Measurements from ENCODE around the gene AGO3. TPM values are rescaled to one million over a fixed set of nuclear protein-coding genes. Genes with fewer than 3 reads are reported as not detected.

Gene AGO3
- total RNA-seq, 2 experiments from 2014 or later, result 25.1 to 28.2 TPM

DNA sequence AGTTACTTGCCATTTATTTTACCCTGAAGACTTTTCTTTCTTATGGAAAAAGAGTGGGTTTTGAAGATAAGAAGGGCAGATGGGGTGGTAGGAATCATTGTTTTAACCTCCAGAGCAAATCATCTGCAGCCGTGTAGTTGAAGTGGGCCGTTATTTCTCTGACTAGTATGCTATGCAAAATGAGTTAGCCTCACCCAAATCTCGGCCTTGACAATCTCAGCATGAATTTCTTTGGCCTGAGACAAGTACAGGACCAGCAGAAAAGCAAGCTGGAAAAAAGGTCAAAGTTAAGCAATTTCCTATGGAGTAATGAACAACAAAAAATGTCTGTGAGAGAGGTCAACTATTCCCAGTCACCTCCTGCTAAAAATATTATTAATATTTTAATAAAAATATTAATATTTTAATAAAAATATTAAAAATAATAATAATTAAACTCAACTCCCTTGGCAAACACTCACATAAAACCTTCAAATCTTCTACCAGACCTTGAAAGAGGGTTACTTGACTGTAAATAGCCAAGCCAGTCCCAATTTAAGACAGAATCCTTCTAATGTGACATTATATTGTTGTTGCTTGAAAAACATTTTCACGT, 146.2 kb downstream of the AGO3 start:
- no peak for DNase-seq
- Mint-ChIP-seq H3K4me1 (ENCODE audit: low read depth) (peaks cover 3% of the 10 kb centered on the region), H3K27ac (no peak overlapping the region), H3K27me3 (ENCODE audit: low read depth) (peaks cover 5% of the 10 kb centered on the region), H3K9me3 (no peaks in the 10 kb centered on the region), H3K4me3 (no peak overlapping the region), H3K36me3 (ENCODE audit: low read depth) (no peaks in the 10 kb centered on the region)
- CTCF ChIA-PET, result no interaction called here
- intact Hi-C loops (cut with micrococcal nuclease), result no loop called here

DNA sequence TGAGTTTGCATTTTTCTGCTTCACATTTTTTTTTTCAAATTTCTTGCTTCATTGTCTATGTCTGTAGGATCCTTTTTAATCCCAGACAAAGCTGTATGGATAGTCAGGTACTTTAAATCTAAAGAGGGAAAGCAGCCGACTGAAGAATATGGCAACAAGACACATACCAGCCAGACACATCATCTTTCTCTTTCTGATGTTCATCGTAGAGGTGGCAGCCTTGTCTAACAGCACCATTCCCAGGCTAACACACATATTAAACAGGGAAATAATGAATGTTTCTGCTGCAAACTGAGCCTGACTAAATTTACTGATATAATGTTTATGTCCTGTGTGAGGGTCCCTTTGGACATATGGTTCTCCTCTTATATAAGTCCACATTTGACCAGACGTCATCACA, 149.3 kb downstream of the AGO3 start:
- peaks cover 26% of the 10 kb centered on the region for H3K27me3 Mint-ChIP-seq (ENCODE audit: low read depth)
- H3K9me3 Mint-ChIP-seq, result no peaks in the 10 kb centered on the region
- no peak overlapping the region for H3K4me3 Mint-ChIP-seq
- no peak overlapping the region for H3K27ac Mint-ChIP-seq
- intact Hi-C loops (cut with micrococcal nuclease), result no loop called here
- CTCF ChIA-PET, result no interaction called here
- no peak for DNase-seq
- H3K4me1 Mint-ChIP-seq (ENCODE audit: low read depth), result peaks cover 3% of the 10 kb centered on the region
- no peaks in the 10 kb centered on the region for H3K36me3 Mint-ChIP-seq (ENCODE audit: low read depth)

GRCh38 chr1:36080801-36081200, 149.9 kb downstream of the AGO3 start:
- H3K27me3 Mint-ChIP-seq (ENCODE audit: low read depth), result peaks cover 28% of the 10 kb centered on the region
- no peaks in the 10 kb centered on the region for H3K36me3 Mint-ChIP-seq (ENCODE audit: low read depth)
- no peak overlapping the region for H3K27ac Mint-ChIP-seq
- no peak overlapping the region for H3K4me3 Mint-ChIP-seq
- no peaks in the 10 kb centered on the region for H3K9me3 Mint-ChIP-seq
- intact Hi-C loops (cut with micrococcal nuclease), result no loop called here
- no peak for DNase-seq
- peaks cover 3% of the 10 kb centered on the region for H3K4me1 Mint-ChIP-seq (ENCODE audit: low read depth)
- CTCF ChIA-PET, result no interaction called here

- Mint-ChIP-seq H3K9me3 (no peaks in the 10 kb centered on the region), H3K4me1 (ENCODE audit: low read depth) (peaks cover 3% of the 10 kb centered on the region), H3K36me3 (ENCODE audit: low read depth) (no peaks in the 10 kb centered on the region), H3K27ac (no peak overlapping the region), H3K4me3 (no peak overlapping the region), H3K27me3 (ENCODE audit: low read depth) (peaks cover 37% of the 10 kb centered on the region)
- DNase-seq, result no peak
- CTCF ChIA-PET, result no interaction called here
- intact Hi-C loops (cut with micrococcal nuclease), result no loop called here
Observed at GRCh38 chr1:36081926-36082485, 151.1 kb downstream of the AGO3 start.

GRCh38 chr1:36083219-36083618, 152.3 kb downstream of the AGO3 start:
- H3K27me3 Mint-ChIP-seq (ENCODE audit: low read depth), result peaks cover 38% of the 10 kb centered on the region
- intact Hi-C loops (cut with micrococcal nuclease), result no loop called here
- no peaks in the 10 kb centered on the region for H3K9me3 Mint-ChIP-seq
- H3K4me3 Mint-ChIP-seq, result no peak overlapping the region
- CTCF ChIA-PET, result no interaction called here
- H3K36me3 Mint-ChIP-seq (ENCODE audit: low read depth), result no peaks in the 10 kb centered on the region
- peaks cover 4% of the 10 kb centered on the region for H3K4me1 Mint-ChIP-seq (ENCODE audit: low read depth)
- H3K27ac Mint-ChIP-seq, result no peak overlapping the region
- DNase-seq, result no peak

GRCh38 chr1:36083635-36084496, 153.0 kb downstream of the AGO3 start, which contains the start of gene TEKT2:
TEKT2 (plus strand) TSS chr1:36084094; CDS start chr1:36084922, 828 bp downstream.
- H3K27ac Mint-ChIP-seq, result no peak within 1 kb of the TSS
- H3K9me3 Mint-ChIP-seq, result no peaks in the 10 kb centered on the region
- intact Hi-C loops (cut with micrococcal nuclease), result no loop called here
- H3K4me3 Mint-ChIP-seq, result no peak within 1 kb of the TSS
- H3K27me3 Mint-ChIP-seq (ENCODE audit: low read depth), result peaks cover 38% of the 10 kb centered on the region
- peak; percentile 18 for DNase-seq
- CTCF ChIA-PET, result no interaction called here
- H3K4me1 Mint-ChIP-seq (ENCODE audit: low read depth), result peaks cover 4% of the 10 kb centered on the region
- H3K36me3 Mint-ChIP-seq (ENCODE audit: low read depth), result no peaks in the 10 kb centered on the region

- intact Hi-C loops (cut with micrococcal nuclease), result loop anchor here (5.0 kb wide), 1 partner anchor 223 kb away; the partner anchor contains the start of gene SH3D21
- Mint-ChIP-seq H3K4me1 (ENCODE audit: low read depth) (peaks cover 7% of the 10 kb centered on the region), H3K36me3 (ENCODE audit: low read depth) (peaks cover 2% of the 10 kb centered on the region), H3K9me3 (no peaks in the 10 kb centered on the region), H3K27ac (no peak overlapping the region), H3K4me3 (no peak overlapping the region), H3K27me3 (ENCODE audit: low read depth) (peaks cover 38% of the 10 kb centered on the region)
- no peak for DNase-seq
- CTCF ChIA-PET, result no interaction called here
Observed at GRCh38 chr1:36084497-36085115, 153.7 kb downstream of the AGO3 start.

DNA sequence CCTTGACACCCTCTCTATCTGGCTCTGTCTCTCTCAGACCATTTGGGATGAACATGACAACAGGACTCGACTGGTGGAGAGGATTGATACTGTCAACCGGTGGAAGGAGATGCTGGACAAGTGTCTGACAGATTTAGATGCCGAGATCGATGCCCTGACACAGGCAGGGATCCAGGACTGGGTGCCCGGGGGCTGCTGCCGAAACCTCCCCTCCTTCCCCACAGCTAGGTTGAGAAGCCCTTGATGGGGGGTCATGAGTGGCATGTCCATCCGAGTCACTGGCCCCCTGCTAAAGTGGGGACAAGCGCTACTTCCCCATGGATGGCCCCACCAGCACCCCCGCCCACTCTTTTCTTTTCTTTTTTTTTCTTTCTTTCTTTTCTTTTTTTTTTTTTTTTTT, 154.2 kb downstream of the AGO3 start:
- peaks cover 4% of the 10 kb centered on the region for H3K36me3 Mint-ChIP-seq (ENCODE audit: low read depth)

GRCh38 chr1:36085686-36086526, 155.0 kb downstream of the AGO3 start:
- intact Hi-C loops (cut with micrococcal nuclease), result loop anchor here (5.0 kb wide), 1 partner anchor 221 kb away; the partner anchor contains the start of gene SH3D21
- Mint-ChIP-seq H3K27me3 (ENCODE audit: low read depth) (peaks cover 38% of the 10 kb centered on the region), H3K36me3 (ENCODE audit: low read depth) (peaks cover 4% of the 10 kb centered on the region), H3K27ac (no peak overlapping the region), H3K4me1 (ENCODE audit: low read depth) (peaks cover 13% of the 10 kb centered on the region), H3K9me3 (no peaks in the 10 kb centered on the region), H3K4me3 (no peak overlapping the region)
- no peak for DNase-seq
- CTCF ChIA-PET, result interaction anchor here (0.9 to 1.1 kb wide), 2 partner anchors 9 to 59 kb away, joined by 4 to 5 read pairs; no protein-coding TSS in a partner anchor

More for the DNA sequence above, 154.2 kb downstream of the AGO3 start:
- DNase-seq, result no peak
- no peak overlapping the region for H3K27ac Mint-ChIP-seq
- CTCF ChIA-PET, result no interaction called here
- H3K4me3 Mint-ChIP-seq, result no peak overlapping the region
- H3K9me3 Mint-ChIP-seq, result no peaks in the 10 kb centered on the region
- intact Hi-C loops (cut with micrococcal nuclease), result loop anchor here (5.0 kb wide), 1 partner anchor 222 kb away; the partner anchor contains the start of gene SH3D21
- peaks cover 38% of the 10 kb centered on the region for H3K27me3 Mint-ChIP-seq (ENCODE audit: low read depth)
- H3K4me1 Mint-ChIP-seq (ENCODE audit: low read depth), result peaks cover 12% of the 10 kb centered on the region

DNA sequence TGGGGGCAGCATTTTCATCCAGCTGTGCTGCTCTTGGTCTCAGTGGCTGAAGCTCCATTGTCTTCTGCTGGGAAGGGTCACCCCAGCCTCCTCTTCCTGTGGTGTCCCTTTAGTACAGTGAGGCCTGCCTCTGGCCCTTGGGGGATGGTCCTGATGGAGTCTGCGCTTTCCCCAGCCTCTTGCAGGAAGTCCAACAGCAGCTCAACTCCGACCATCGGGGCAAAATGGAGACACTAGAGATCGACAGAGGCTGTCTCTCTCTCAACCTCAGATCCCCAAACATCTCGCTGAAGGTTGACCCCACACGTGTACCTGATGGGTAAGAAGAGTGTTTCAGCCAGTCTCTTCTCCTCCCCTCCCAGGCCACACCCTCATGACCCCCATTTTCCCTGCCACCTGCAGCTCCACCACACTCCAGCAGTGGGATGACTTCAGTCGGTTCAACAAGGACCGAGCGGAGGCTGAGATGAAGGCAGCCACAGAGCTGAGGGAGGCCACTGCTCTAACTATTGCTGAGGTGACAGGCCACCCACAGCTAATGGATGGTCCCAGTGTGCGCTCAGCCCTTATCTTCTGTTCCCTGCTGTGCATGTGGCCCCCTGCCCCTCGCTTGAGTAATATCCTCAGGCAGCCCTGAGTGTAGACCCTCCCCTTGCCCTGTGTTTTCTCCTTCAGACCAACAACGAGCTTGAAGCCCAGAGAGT, 155.8 kb downstream of the AGO3 start:
- no peaks in the 10 kb centered on the region for H3K9me3 Mint-ChIP-seq
- H3K36me3 Mint-ChIP-seq (ENCODE audit: low read depth), result peaks cover 6% of the 10 kb centered on the region
- no peak overlapping the region for H3K27ac Mint-ChIP-seq
- H3K27me3 Mint-ChIP-seq (ENCODE audit: low read depth), result peaks cover 36% of the 10 kb centered on the region
- intact Hi-C loops (cut with micrococcal nuclease), result loop anchor here (5.0 kb wide), 1 partner anchor 221 kb away; the partner anchor contains the start of gene SH3D21
- H3K4me3 Mint-ChIP-seq, result peak overlapping the region; percentile 7
- CTCF ChIA-PET, result interaction anchor here (0.9 to 1.1 kb wide), 2 partner anchors 9 to 59 kb away, joined by 4 to 5 read pairs; no protein-coding TSS in a partner anchor
- peaks cover 15% of the 10 kb centered on the region for H3K4me1 Mint-ChIP-seq (ENCODE audit: low read depth)
- DNase-seq, result no peak

Data from activated naive CD4-positive, alpha-beta T cell treated with anti-CD3 and anti-CD28 coated beads for 36 hours (primary cell).